ENCODE data around the gene CYB5D1. TPM values are rescaled to one million over a fixed set of nuclear protein-coding genes. Genes with fewer than 3 reads are reported as not detected.

CYB5D1 gene
- total RNA-seq, 1 donor from 2014 or later, result 6.9 TPM

GRCh38 chr17:7841396-7841914 lies 16.3 kb upstream of the CYB5D1 start:
- Mint-ChIP-seq H3K4me1 (ENCODE audit: low read depth) (peaks cover 60% of the 10 kb centered on the region), H3K27me3 (ENCODE audit: low read depth) (no peaks in the 10 kb centered on the region), H3K4me3 (ENCODE audit: unreplicated experiment) (peak overlapping the region; percentile 98), H3K9me3 (ENCODE audit: low read depth) (no peaks in the 10 kb centered on the region), H3K27ac (ENCODE audit: unreplicated experiment) (peak overlapping the region; percentile 99), H3K36me3 (ENCODE audit: low read depth) (peaks cover 1% of the 10 kb centered on the region)
- peak; percentile 94 for DNase-seq (ENCODE audit: low spot score)
- TF ChIP-seq CTCF (IDR thresholded peaks at IDR 0.05), result peak; percentile 68

- Mint-ChIP-seq H3K27me3 (ENCODE audit: low read depth) (no peaks in the 10 kb centered on the region), H3K4me1 (ENCODE audit: low read depth) (peaks cover 55% of the 10 kb centered on the region), H3K9me3 (ENCODE audit: low read depth) (no peaks in the 10 kb centered on the region), H3K4me3 (ENCODE audit: unreplicated experiment) (peak overlapping the region; percentile 98), H3K36me3 (ENCODE audit: low read depth) (peaks cover 3% of the 10 kb centered on the region), H3K27ac (ENCODE audit: unreplicated experiment) (peak overlapping the region; percentile 99)
- peak; percentile 97 for DNase-seq (ENCODE audit: low spot score)
- TF ChIP-seq CTCF (IDR thresholded peaks at IDR 0.05), result no peak
These were observed 15.9 kb upstream of the CYB5D1 start for GRCh38 chr17:7841915-7842379.

GRCh38 chr17:7842380-7843256 lies 15.2 kb upstream of the CYB5D1 start:
- peak; percentile 92 for DNase-seq (ENCODE audit: low spot score)
- no peak for TF ChIP-seq CTCF (IDR thresholded peaks at IDR 0.05)
- H3K4me1 Mint-ChIP-seq (ENCODE audit: low read depth), result peaks cover 48% of the 10 kb centered on the region
- no peaks in the 10 kb centered on the region for H3K9me3 Mint-ChIP-seq (ENCODE audit: low read depth)
- H3K36me3 Mint-ChIP-seq (ENCODE audit: low read depth), result peaks cover 3% of the 10 kb centered on the region
- peak overlapping the region; percentile 99 for H3K27ac Mint-ChIP-seq (ENCODE audit: unreplicated experiment)
- H3K27me3 Mint-ChIP-seq (ENCODE audit: low read depth), result no peaks in the 10 kb centered on the region
- peak overlapping the region; percentile 98 for H3K4me3 Mint-ChIP-seq (ENCODE audit: unreplicated experiment)

GRCh38 chr17:7843257-7843535 lies 14.6 kb upstream of the CYB5D1 start:
- Mint-ChIP-seq H3K9me3 (ENCODE audit: low read depth) (no peaks in the 10 kb centered on the region), H3K36me3 (ENCODE audit: low read depth) (peaks cover 3% of the 10 kb centered on the region), H3K4me3 (ENCODE audit: unreplicated experiment) (peak overlapping the region; percentile 98), H3K4me1 (ENCODE audit: low read depth) (peaks cover 46% of the 10 kb centered on the region), H3K27me3 (ENCODE audit: low read depth) (no peaks in the 10 kb centered on the region), H3K27ac (ENCODE audit: unreplicated experiment) (peak overlapping the region; percentile 99)
- no peak for DNase-seq (ENCODE audit: low spot score)
- no peak for TF ChIP-seq CTCF (IDR thresholded peaks at IDR 0.05)

- Mint-ChIP-seq H3K4me3 (ENCODE audit: unreplicated experiment) (peak overlapping the region; percentile 98), H3K9me3 (ENCODE audit: low read depth) (no peaks in the 10 kb centered on the region), H3K27me3 (ENCODE audit: low read depth) (no peaks in the 10 kb centered on the region), H3K36me3 (ENCODE audit: low read depth) (peaks cover 3% of the 10 kb centered on the region), H3K27ac (ENCODE audit: unreplicated experiment) (peak overlapping the region; percentile 99), H3K4me1 (ENCODE audit: low read depth) (peaks cover 42% of the 10 kb centered on the region)
- DNase-seq (ENCODE audit: low spot score), result no peak
- no peak for TF ChIP-seq CTCF (IDR thresholded peaks at IDR 0.05)
These were observed 14.1 kb upstream of the CYB5D1 start for GRCh38 chr17:7843536-7844291.

Measured in chondrocyte (in vitro differentiated cells).